Lower lobe of right lung (tissue), 2 donors: Measurements from ENCODE around the gene GABRB1. TPM values are rescaled to one million over a fixed set of nuclear protein-coding genes. Genes with fewer than 3 reads are reported as not detected.

ENCODE experiments used
- ATAC-seq, 2 donors: fragments of 200-7000 bp; cut with Tn5 transposase; one replicate each; pipeline ENCODE4 v1.9.1; 2020 to 2022; ENCODE audit warnings: mild to moderate bottlenecking in 2 of 2, moderate library complexity in 2 of 2
- DNase-seq: peaks from one replicate; pipeline ENCODE4 v3.0.0-alpha.2; 2020
- H3K27ac ChIP-seq: fragments of 200-600 bp; one replicate; pipeline ENCODE4 v1.8.0; 2022
- H3K27me3 ChIP-seq: fragments of 200-600 bp; one replicate; pipeline ENCODE4 v1.8.0; 2022; ENCODE audit warnings: low read depth
- H3K36me3 ChIP-seq: fragments of 200-600 bp; one replicate; pipeline ENCODE4 v1.8.0; 2022; ENCODE audit warnings: mild to moderate bottlenecking
- H3K4me1 ChIP-seq: fragments of 200-600 bp; one replicate; pipeline ENCODE4 v1.8.0; 2022
- H3K4me3 ChIP-seq: fragments of 200-600 bp; one replicate; pipeline ENCODE4 v1.8.0; 2022; ENCODE audit warnings: mild to moderate bottlenecking
- H3K9me3 ChIP-seq: fragments of 200-600 bp; one replicate; pipeline ENCODE4 v1.8.0; 2022
- CTCF ChIP-seq: fragments of 200-600 bp; IDR thresholded peaks from one replicate; pipeline ENCODE4 v1.8.0; 2022; ENCODE audit warnings: antibody characterized with exemption, mild to moderate bottlenecking
- intact Hi-C: fragments of 100-400 bp; cut with DNase I; formaldehyde crosslinking; loops from one replicate; pipeline ENCODE4 v1.11.0; 2022
- total RNA-seq: library from RNA; stranded (reverse); fragmentation: NEBNext Ultra II Directional; extraction: Animal tissue kit (Norgen Biotek cat#: 25700); gene quantifications from one replicate; pipeline ENCODE4 v1.2.1, GENCODE V29; 2021
- donor health status: DM: no; HTN: yes; CAD: no; lungs with severe emphysema.

Gene GABRB1
- total RNA-seq, 1 donor from 2014 or later, result not detected

- intact Hi-C loops, result no loop called here
- Histone ChIP-seq H3K27ac (no peak overlapping the region), H3K27me3 (peaks cover 6% of the 10 kb centered on the region), H3K9me3 (no peaks in the 10 kb centered on the region), H3K36me3 (no peaks in the 10 kb centered on the region), H3K4me1 (no peaks in the 10 kb centered on the region), H3K4me3 (no peak overlapping the region)
- ATAC-seq, result no peak
- no peak for DNase-seq
- no peak for TF ChIP-seq CTCF
Measured at GRCh38 chr4:47313384-47313783, 282.0 kb downstream of the GABRB1 start.

- no peaks in the 10 kb centered on the region for H3K36me3 ChIP-seq
- ATAC-seq (no peak), DNase-seq (no peak)
- H3K4me3 ChIP-seq, result no peak overlapping the region
- intact Hi-C loops, result no loop called here
- no peak overlapping the region for H3K27ac ChIP-seq
- H3K4me1 ChIP-seq, result no peaks in the 10 kb centered on the region
- H3K27me3 ChIP-seq, result peaks cover 6% of the 10 kb centered on the region
- no peaks in the 10 kb centered on the region for H3K9me3 ChIP-seq
- TF ChIP-seq CTCF, result no peak
Measured at GRCh38 chr4:47315346-47315745, 284.0 kb downstream of the GABRB1 start.

GRCh38 chr4:47326025-47326424, 294.7 kb downstream of the GABRB1 start:
- Histone ChIP-seq H3K9me3 (no peaks in the 10 kb centered on the region), H3K27me3 (no peaks in the 10 kb centered on the region), H3K27ac (no peak overlapping the region), H3K4me3 (no peak overlapping the region), H3K4me1 (no peaks in the 10 kb centered on the region), H3K36me3 (no peaks in the 10 kb centered on the region)
- DNase-seq, result no peak
- intact Hi-C loops, result no loop called here
- TF ChIP-seq CTCF, result no peak
- ATAC-seq, result no peak

GRCh38 chr4:47330866-47331265, 299.5 kb downstream of the GABRB1 start:
- H3K27ac ChIP-seq, result no peak overlapping the region
- H3K4me3 ChIP-seq, result no peak overlapping the region
- H3K27me3 ChIP-seq, result no peaks in the 10 kb centered on the region
- no peak for ATAC-seq
- no peaks in the 10 kb centered on the region for H3K4me1 ChIP-seq
- H3K9me3 ChIP-seq, result no peaks in the 10 kb centered on the region
- H3K36me3 ChIP-seq, result no peaks in the 10 kb centered on the region
- TF ChIP-seq CTCF, result no peak
- intact Hi-C loops, result no loop called here
- DNase-seq, result no peak

- Histone ChIP-seq H3K9me3 (no peaks in the 10 kb centered on the region), H3K27me3 (no peaks in the 10 kb centered on the region), H3K4me3 (no peak overlapping the region), H3K36me3 (no peaks in the 10 kb centered on the region), H3K27ac (no peak overlapping the region), H3K4me1 (no peaks in the 10 kb centered on the region)
- ATAC-seq, result no peak
- intact Hi-C loops, result no loop called here
- no peak for TF ChIP-seq CTCF
- DNase-seq, result no peak
Measured at GRCh38 chr4:47334652-47335051, 303.3 kb downstream of the GABRB1 start.

- no peaks in the 10 kb centered on the region for H3K9me3 ChIP-seq
- no peak for ATAC-seq
Measured at GRCh38 chr4:47337893-47338292, 306.5 kb downstream of the GABRB1 start.

More at GRCh38 chr4:47337893-47338292, 306.5 kb downstream of the GABRB1 start:
- no peak for TF ChIP-seq CTCF
- Histone ChIP-seq H3K4me3 (no peak overlapping the region), H3K36me3 (no peaks in the 10 kb centered on the region), H3K4me1 (no peaks in the 10 kb centered on the region), H3K27ac (no peak overlapping the region), H3K27me3 (no peaks in the 10 kb centered on the region)
- intact Hi-C loops, result no loop called here
- no peak for DNase-seq
